HUES64 (cell line): ENCODE measurements around the gene TNFRSF1A.
"Not testable (repeated sequence)": the region's sequence is repeated elsewhere in the genome, so short reads cannot be mapped to it uniquely, and the experiment has no call there.

Source experiments
- H3K27ac ChIP-seq: 2 replicates; pipeline ENCODE4 v1.7.0; 2013; ENCODE audit warnings: low read depth, low read length, inconsistent platforms
- H3K27me3 ChIP-seq: 2 replicates; pipeline ENCODE4 v1.6.1; 2013; ENCODE audit warnings: mild to moderate bottlenecking, low read length; ENCODE audit not compliant: insufficient read depth
- H3K36me3 ChIP-seq: 2 replicates; pipeline ENCODE4 v1.6.1; 2013; ENCODE audit warnings: mild to moderate bottlenecking, low read length; ENCODE audit not compliant: insufficient read depth
- H3K4me1 ChIP-seq: 2 replicates; pipeline ENCODE4 v1.6.1; 2013; ENCODE audit warnings: mild to moderate bottlenecking, low read length, moderate library complexity; ENCODE audit not compliant: insufficient read depth
- H3K4me3 ChIP-seq: 2 replicates; pipeline ENCODE4 v1.5.1; 2013; ENCODE audit warnings: mild to moderate bottlenecking, low read length, moderate library complexity
- H3K9ac ChIP-seq: 2 replicates; pipeline ENCODE4 v1.6.1; 2013; ENCODE audit warnings: mild to moderate bottlenecking, low read depth, low read length
- H3K9me3 ChIP-seq: 2 replicates; pipeline ENCODE4 v1.6.1; 2013; ENCODE audit warnings: low read depth, low read length; ENCODE audit not compliant: insufficient read depth
- WGBS: fragments of 150-250, 120-280 bp; methylation state at CpG from one replicate; pipeline ENCODE4 v1.1.7; 2013; ENCODE audit warnings: missing lambda C conversion rate; 5-methylcytosine and 5-hydroxymethylcytosine counted together

The TNFRSF1A gene

GRCh38 chr12:6307529-6307928 lies 34.3 kb downstream of the TNFRSF1A start:
- WGBS: 85% methylated on average over 5 of the region's 5 CpGs
- Histone ChIP-seq H3K9ac (no peak overlapping the region), H3K27ac (no peak overlapping the region), H3K4me3 (no peak overlapping the region), H3K36me3 (no peaks in the 10 kb centered on the region), H3K9me3 (no peaks in the 10 kb centered on the region), H3K4me1 (peaks cover 6% of the 10 kb centered on the region; the same call in 1 of the 2 replicates), H3K27me3 (peaks cover 6% of the 10 kb centered on the region)

GRCh38 chr12:6306599-6307220 lies 35.2 kb downstream of the TNFRSF1A start:
- 89% methylated on average over 11 of the region's 11 CpGs for WGBS
- no peaks in the 10 kb centered on the region for H3K36me3 ChIP-seq
- no peak overlapping the region for H3K4me3 ChIP-seq
- no peak overlapping the region for H3K9ac ChIP-seq
- H3K27me3 ChIP-seq: peaks cover 6% of the 10 kb centered on the region
- no peaks in the 10 kb centered on the region for H3K9me3 ChIP-seq
- H3K4me1 ChIP-seq: peaks cover 6% of the 10 kb centered on the region; the same call in 1 of the 2 replicates
- no peak overlapping the region for H3K27ac ChIP-seq

- H3K27ac ChIP-seq: no peak overlapping the region
- no peak overlapping the region for H3K4me3 ChIP-seq
- H3K9ac ChIP-seq: no peak overlapping the region
- peaks cover 6% of the 10 kb centered on the region for H3K27me3 ChIP-seq
- WGBS: 97% methylated on average over 6 of the region's 6 CpGs
- no peaks in the 10 kb centered on the region for H3K9me3 ChIP-seq
- peaks cover 3% of the 10 kb centered on the region; the same call in 1 of the 2 replicates for H3K4me1 ChIP-seq
- no peaks in the 10 kb centered on the region for H3K36me3 ChIP-seq
Observed at GRCh38 chr12:6306151-6306550, 35.7 kb downstream of the TNFRSF1A start.

DNA sequence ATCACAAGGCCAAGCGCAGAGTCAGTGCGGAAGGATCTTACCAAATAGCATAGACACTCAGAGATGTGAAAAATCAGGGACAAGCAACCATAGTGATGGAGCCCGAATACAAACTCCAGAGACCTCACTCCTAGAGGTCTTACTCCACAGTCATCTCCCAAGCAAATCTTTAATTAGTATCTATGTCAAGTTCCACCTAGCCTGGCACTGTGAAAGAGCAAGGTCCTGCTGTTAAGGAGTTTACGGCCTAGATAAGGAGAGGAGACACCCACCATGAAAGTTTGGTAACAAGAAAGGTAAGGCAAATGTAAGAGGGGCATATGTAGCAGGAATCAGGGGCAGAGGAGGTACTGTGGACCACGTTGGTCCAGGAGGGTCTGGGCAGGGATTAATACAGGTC lies 38.8 kb downstream of the TNFRSF1A start:
- Histone ChIP-seq H3K4me3 (no peak overlapping the region), H3K4me1 (no peaks in the 10 kb centered on the region), H3K36me3 (no peaks in the 10 kb centered on the region), H3K9me3 (no peaks in the 10 kb centered on the region), H3K9ac (no peak overlapping the region), H3K27me3 (no peaks in the 10 kb centered on the region; the same call in 1 of the 2 replicates), H3K27ac (no peak overlapping the region)
- WGBS: 90% methylated on average over 5 of the region's 5 CpGs

DNA sequence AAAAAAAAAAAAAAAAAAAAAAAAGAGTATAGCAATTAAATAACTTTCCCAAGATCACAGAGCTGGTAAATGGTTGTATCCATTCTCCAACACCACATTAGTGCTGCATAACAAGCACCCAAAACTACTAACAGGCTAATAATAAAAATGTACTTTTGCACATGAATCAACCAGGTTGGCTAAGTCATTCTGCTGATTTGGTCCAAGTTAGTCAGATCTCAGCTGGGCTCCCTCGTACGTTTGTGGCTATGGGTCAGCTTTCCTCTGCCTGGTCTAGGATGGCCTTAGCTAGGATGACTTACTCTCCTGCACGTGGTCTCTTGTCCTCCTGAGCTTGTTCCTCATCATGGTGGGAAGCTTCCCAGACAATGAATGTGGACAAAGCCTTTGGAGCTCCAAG lies 39.3 kb downstream of the TNFRSF1A start:
- Histone ChIP-seq H3K36me3 (no peaks in the 10 kb centered on the region), H3K9me3 (no peaks in the 10 kb centered on the region), H3K4me3 (no peak overlapping the region), H3K27ac (no peak overlapping the region), H3K4me1 (no peaks in the 10 kb centered on the region), H3K27me3 (no peaks in the 10 kb centered on the region; the same call in 1 of the 2 replicates), H3K9ac (no peak overlapping the region)
- 91% methylated on average over 3 of the region's 3 CpGs for WGBS

DNA sequence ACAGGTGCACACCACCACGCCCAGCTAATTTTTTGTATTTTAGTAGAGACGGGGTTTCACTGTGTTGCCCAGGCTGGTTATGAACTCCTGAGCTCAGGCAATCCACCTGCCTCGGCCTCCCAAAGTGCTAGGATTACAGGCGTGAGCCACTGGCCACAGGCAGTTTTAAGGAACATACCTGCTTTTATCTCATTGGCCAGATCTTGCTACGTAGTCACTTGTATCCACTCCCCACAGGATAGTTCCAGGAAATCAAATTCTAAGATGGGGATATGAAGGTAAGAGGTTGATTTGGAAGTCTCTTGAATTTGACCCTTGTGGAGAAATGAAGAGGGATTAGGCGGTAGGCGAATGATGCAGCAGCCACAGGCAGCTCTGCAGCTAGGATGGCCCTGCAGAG lies 40.2 kb downstream of the TNFRSF1A start:
- Histone ChIP-seq H3K4me3 (no peak overlapping the region), H3K36me3 (no peaks in the 10 kb centered on the region), H3K9ac (no peak overlapping the region), H3K4me1 (no peaks in the 10 kb centered on the region), H3K27me3 (no peaks in the 10 kb centered on the region; the same call in 1 of the 2 replicates), H3K27ac (no peak overlapping the region), H3K9me3 (no peaks in the 10 kb centered on the region)
- 88% methylated on average over 7 of the region's 7 CpGs for WGBS

- 96% methylated on average over 9 of the region's 10 CpGs for WGBS
- H3K4me1 ChIP-seq: no peaks in the 10 kb centered on the region
- H3K4me3 ChIP-seq: no peak overlapping the region
- H3K36me3 ChIP-seq: no peaks in the 10 kb centered on the region
- no peaks in the 10 kb centered on the region for H3K27me3 ChIP-seq
- no peaks in the 10 kb centered on the region for H3K9me3 ChIP-seq
- H3K9ac ChIP-seq: no peak overlapping the region
- H3K27ac ChIP-seq: no peak overlapping the region
Observed at GRCh38 chr12:6297170-6297569, 44.7 kb downstream of the TNFRSF1A start.

DNA sequence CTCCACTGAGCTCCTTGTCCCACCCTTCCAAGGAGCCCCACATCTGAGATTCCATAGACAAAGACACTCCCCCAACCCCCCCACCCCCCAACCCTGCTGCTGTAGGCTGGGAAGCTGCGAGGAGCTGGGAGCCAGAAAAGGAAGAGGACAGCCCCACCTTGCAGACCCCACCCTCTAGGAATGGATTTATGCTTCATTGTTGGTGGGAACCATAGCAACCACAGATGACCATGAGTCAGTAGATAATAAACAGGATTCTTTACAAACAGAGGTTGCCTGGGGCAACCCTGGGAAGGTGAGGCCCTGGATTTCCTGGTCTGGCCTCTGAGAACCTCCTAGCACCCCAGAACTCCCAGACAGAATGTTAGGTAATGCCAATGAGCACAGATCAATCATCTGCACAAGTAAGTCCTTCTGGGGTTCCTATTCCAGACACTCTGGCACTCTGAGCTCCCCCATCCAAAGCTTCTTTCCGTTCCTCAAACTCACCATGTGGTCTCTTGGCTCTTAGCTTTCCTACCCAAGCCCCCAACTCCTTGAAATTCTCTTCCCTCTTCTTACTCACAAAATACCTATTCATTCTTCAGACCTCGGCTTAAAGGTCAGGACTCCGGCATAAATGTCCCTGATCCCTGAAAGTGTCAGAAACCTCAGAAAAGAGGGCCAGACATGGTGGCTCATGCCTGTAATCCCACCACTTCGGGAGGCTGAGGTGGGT lies 46.6 kb downstream of the TNFRSF1A start:
- H3K27ac ChIP-seq: 0 out of 2 replicates have a peak overlapping the region, but pooled peaks have one; percentile 30
- no peaks in the 10 kb centered on the region for H3K27me3 ChIP-seq
- H3K9ac ChIP-seq: no peak overlapping the region
- no peaks in the 10 kb centered on the region for H3K36me3 ChIP-seq
- 87% methylated on average over 4 of the region's 5 CpGs for WGBS
- H3K9me3 ChIP-seq: no peaks in the 10 kb centered on the region
- H3K4me3 ChIP-seq: no peak overlapping the region
- no peaks in the 10 kb centered on the region for H3K4me1 ChIP-seq

GRCh38 chr12:6294156-6295093 lies 47.5 kb downstream of the TNFRSF1A start:
- Histone ChIP-seq H3K9ac (no peak overlapping the region), H3K4me3 (no peak overlapping the region), H3K4me1 (no peaks in the 10 kb centered on the region), H3K27ac (no peak overlapping the region), H3K9me3 (no peaks in the 10 kb centered on the region), H3K36me3 (no peaks in the 10 kb centered on the region), H3K27me3 (no peaks in the 10 kb centered on the region)
- WGBS: 74% methylated on average over 5 of the region's 5 CpGs

DNA sequence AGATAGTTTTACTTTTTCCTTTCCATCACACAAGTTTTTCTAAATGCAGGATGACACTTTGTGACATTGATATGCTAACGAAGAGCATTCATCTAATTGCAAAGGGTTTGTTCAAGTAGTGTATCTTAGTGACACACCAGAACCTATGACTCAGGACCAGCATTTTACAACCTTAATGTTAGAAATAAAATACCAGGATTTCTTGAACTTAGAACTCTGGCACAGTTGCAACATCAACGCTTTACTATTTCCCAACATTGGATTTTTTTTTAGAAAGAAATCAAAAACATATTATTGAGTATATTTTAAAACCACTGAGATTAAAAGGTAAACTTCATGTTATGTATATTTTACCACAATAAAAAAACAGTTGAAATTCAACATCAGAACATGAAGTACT lies 49.3 kb downstream of the TNFRSF1A start:
- no peak overlapping the region for H3K27ac ChIP-seq
- H3K27me3 ChIP-seq: no peaks in the 10 kb centered on the region
- H3K4me3 ChIP-seq: no peak overlapping the region
- no peaks in the 10 kb centered on the region for H3K4me1 ChIP-seq
- WGBS: 63% methylated on average over 1 of the region's 2 CpGs
- no peak overlapping the region for H3K9ac ChIP-seq
- no peaks in the 10 kb centered on the region for H3K36me3 ChIP-seq
- no peaks in the 10 kb centered on the region for H3K9me3 ChIP-seq

DNA sequence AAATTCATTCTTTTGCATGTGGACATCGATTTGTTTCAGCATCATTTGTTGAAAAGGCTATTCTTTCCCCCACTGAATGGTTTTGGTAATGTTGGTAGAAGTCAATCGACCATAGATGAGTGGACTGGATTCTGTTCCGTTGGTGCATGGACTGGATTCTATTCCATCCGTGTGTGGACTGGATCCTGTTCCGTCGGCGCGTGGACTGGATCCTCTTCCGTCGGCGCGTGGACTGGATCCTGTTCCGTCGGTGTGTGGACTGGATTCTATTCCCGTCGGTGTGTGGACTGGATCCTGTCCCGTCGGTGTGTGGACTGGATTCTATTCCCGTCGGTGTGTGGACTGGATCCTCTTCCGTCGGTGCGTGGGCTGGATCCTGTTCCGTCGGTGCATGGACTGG lies 52.0 kb downstream of the TNFRSF1A start:
- not testable (repeated sequence) for H3K9ac ChIP-seq, H3K36me3 ChIP-seq, H3K27me3 ChIP-seq, H3K9me3 ChIP-seq, H3K4me1 ChIP-seq, H3K4me3 ChIP-seq, H3K27ac ChIP-seq
- WGBS: 97% methylated on average over 14 of the region's 25 CpGs
